EH (cell line): ENCODE measurements around the gene TMCC1.

Experiments
- DNase-seq: peaks from one replicate; pipeline ENCODE4 v3.0.0-alpha.2; 2015; ENCODE audit warnings: low read depth

The TMCC1 gene

DNA sequence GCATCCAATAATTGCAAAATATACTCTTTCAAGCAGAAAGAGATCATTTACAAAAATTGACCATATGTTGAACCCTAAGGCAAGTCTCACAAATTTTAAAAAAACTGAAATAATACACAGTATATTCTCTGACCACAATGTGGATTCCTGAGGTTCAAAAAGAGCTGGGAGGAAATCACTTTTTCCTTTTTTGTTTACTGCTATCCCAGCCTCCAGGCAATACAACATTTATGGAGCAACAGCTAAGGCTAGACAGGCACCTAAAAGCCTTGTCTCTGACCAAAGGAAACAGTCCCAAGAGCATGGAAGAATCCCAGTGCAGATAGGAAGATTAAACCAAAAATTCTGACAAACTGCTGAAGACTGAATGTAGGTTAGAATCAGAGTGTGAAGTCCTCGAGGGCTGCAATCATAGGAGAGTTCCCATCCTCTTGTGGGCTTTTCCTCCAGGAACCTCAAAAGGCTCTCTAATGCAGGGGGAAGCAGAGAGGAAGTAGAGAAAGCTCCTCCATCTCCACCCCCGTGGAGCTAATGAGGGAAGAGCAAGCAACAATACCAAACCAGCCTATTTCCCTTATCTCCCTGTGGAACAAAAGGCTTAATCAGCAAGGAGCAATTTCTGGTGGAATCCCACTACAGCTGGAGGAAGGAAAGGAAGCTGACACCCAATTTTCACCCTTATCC is 57.0 kb downstream of the TMCC1 start:
- DNase-seq, result peak; percentile 63

DNA sequence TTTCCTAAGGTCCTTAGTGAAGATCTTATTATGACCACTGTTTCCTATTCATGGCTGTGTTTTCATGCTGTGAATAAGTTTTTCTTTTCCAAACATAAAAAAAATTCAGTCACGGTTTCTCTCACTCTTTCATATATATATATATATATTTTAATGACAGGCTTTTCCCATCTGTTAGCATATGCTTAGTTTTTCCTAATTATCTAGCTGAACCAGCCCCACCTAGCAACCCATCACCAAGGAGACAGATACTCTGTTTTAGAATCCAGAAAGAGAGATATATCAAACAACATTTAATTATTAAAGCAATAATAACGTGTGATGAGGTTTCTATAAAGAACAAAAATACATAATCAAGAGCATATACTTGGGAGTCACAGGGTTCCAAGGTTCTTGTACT is 58.3 kb downstream of the TMCC1 start:
- DNase-seq, result no peak

DNA sequence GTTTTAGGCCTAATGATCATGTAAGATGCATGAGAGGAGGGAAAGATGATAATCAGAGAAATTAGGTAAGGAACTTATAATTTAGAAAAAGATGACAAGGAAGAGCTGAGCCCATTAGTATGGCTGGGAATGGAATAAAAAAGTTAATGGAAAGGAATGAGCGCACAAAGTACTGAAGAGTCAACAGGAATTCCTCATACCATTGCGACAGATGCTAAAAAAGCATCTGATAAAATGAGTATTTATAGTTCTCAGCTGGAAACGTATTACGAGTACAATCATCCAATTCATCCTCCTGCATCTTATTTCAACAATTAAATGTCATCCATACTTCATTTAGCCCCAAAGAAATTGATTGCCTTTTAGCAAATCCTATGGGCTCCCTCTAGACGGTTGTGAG is 58.9 kb downstream of the TMCC1 start:
- peak; percentile 36 for DNase-seq

DNA sequence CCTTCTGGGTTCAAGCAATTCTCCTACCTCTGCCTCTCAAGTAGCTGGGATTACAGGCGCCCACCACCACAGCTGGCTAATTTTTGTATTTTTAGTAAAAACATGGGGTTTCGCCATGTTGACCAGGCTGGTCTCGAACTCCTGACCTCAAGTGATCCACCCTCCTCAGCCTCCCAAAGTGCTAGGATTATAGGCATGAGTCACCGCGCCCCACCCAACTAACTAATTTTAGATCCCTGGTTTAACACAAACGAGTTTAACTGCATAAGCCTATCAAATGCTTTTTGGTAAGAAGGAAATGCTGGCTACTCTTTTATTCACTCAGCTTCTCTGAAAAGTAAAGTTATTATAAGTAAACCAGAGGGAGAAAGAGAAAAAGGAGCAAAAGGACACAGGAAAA is 61.6 kb downstream of the TMCC1 start:
- DNase-seq, result peak; percentile 52

DNA sequence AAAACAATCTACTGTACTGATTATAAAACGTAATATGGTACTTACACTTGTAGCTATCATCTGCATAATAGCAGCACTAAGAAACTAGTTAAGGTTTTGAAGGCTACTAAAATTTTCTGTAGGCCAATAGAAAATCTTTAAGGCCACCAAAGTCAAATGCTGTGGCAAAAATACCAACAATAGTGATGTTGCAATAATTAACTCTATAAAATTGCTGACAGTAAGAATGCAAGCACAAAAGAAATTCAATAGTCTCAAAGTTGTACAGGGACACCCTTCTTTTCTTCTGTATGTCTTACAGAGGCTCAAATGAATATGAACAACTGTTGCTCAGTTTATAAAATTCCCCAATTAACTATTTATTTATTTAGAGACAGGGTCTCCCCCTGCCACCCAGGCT is 62.0 kb downstream of the TMCC1 start:
- DNase-seq, result peak; percentile 16

DNA sequence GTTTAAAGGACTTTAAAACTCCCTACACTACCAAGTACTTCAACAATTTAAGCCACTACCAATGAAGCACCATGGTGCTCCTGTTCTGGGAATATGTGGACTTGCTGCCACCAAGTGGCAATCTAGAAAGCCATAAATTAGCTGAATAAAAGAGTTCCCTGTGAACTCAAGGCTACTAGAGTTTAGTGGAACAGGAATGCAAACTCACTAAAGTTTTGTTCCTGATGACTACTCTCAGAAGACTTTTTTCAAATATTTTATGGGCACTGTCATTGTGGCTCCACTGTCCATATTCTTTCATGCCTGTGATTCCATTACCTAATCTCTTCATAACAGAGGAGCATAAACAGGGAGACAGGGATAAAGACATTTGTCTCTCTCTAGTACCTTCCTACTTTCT is 63.9 kb downstream of the TMCC1 start:
- peak; percentile 97 for DNase-seq

DNA sequence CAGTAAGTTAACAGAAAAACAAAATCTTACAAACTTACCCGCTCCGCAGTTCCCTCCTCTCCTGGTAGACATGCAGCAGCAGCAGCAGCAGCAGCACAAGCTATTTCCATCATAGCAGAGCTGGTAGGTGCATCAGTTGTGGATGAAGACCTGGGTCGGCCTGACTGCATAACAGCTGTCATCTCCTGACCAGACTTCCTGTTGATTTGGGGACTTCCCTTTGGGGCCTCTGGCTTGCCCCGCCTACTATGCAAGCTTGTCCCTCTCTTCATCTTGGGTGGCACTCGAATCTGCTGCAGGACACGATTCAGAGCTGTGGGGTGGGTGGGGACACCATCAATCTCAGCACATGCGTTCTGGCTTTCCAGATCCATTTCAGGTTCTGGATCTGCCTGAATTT is 65.7 kb downstream of the TMCC1 start:
- DNase-seq, result no peak

DNA sequence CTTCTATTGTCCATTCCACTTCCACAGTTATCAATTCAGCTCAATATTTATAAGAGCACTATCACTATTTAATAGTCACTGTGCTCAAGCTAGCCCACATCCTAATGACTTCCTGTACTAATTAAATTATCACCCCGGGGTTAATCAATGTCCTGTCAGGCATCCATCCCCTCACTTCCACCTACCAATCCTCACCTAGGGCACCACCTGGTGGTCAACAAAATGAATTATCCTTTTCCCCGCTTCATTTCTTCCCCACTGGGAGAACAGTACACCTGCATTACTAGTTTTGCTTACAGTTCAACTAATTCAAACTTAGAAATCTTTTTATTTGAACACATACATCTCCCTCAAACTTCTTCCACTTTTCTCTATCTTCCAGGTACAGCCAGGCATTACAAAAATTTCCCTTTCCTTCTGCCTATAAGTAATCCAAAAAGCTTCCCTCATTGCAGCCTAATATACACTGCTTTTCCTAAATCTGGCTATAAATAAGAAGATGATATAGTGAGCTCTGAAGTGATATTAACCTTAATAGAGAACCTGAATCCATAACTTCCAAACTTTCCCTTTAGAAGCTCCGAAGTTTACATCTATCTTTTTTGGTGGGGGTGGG is 68.5 kb downstream of the TMCC1 start:
- DNase-seq, result peak; percentile 57

DNA sequence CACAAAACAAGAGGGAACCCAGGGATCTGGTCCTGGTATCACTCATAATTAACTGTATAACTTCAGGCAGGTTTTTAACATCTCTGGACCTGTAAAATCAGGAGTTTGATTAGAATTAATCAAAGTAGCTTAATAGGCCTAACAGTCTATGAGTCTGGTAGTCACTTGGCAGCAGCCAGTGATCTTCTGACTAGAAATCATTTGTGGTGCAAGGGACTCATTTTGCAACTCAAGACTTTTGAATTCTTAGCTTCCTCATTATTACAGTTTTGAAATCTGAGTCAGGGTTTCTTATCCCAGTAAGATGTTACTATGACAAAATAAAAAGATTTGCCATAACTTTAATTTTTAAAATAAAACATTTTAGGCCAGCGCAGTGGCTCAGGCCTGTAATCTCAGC is 70.8 kb downstream of the TMCC1 start:
- peak; percentile 47 for DNase-seq

DNA sequence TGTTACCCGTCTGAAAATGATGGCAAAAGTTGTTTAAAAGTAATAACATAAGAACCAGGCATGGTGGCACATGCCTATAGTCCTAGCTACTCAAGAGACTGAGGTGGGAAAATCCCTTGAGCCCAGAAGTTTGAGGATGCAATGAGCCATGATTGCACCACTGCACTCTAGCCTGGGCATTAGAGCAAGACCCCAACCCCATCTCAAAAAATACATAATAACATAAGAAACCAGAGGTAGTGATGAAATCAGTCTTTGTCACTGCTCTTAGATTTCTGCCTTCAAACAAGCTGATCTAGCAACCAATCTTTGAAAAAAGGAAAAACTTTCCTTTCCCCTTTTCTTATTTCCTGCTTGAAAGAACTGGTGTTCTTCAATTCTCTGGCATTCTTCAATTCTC is 71.3 kb downstream of the TMCC1 start:
- no peak for DNase-seq

DNA sequence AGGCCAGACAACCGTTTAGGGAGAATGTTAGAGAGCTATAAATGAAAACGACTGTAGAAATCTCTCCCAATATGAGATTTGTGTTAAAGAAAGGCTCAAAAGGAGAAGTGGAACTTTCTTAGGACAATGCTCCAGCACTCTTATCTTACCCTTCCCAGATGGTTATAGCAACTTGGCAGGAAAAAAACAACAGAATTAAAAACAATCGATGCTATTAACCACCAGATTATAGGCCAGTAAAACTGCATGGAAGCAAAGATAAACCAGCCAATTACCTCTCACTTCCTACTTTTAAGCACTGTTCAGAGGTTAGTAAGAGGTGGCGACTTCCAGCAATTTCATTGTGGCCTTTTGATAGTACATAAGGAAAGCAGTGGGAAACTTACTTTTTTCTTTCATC is 72.9 kb downstream of the TMCC1 start:
- no peak for DNase-seq

DNA sequence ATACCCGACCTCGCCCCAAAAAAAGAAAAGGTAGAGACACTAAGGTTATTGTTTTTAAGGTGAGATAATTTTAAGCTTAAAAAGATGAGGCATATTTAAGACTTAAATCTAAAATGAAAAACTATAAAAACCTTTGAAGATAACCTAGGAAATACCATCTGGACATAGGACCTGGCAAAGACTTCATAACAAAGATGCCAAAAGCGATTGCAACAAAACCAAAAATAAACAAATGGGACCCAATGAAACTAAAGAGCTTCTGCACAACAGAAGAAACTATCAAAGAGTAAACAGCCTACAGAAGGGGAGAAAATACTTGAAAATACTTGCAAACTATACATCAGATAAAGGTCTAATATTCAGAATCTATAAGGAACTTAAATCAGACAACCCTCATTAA is 80.9 kb downstream of the TMCC1 start:
- no peak for DNase-seq

DNA sequence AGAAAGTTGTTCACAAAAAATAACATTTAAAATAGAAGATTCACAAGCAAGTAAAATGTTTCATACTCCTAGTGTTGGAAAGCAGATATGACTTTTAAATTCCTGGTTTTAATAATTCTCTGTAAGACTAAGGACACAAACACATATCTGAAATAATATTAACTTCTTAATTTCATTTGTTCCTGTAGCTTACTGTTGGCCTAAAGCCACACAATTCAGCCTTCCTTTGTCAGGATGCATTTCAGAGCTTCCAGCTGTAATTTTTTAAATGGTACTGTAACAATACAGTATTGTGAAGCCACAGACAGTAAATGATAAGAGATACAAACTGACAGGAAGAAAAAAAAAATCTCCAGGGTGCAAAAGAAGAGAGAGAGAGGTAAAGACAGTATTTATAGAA is 84.2 kb downstream of the TMCC1 start:
- no peak for DNase-seq

DNA sequence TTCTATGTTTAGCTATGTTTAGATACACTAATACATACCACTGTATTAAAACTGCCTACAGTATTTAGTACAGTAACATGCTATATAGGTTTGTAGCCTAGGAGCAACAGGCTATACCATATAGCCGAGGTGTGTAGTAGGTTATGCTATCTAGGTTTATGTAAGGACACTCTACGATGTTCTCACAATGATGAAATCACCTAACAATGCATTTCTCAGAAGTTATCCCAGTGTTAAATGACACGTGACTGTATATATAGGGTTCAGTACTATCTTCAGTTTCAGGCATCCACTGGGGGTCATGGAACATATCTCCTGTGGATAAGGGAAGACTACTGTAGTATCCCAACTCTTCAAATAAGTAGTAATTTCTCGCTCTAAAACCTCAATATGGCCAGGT is 97.4 kb downstream of the TMCC1 start:
- DNase-seq, result no peak

DNA sequence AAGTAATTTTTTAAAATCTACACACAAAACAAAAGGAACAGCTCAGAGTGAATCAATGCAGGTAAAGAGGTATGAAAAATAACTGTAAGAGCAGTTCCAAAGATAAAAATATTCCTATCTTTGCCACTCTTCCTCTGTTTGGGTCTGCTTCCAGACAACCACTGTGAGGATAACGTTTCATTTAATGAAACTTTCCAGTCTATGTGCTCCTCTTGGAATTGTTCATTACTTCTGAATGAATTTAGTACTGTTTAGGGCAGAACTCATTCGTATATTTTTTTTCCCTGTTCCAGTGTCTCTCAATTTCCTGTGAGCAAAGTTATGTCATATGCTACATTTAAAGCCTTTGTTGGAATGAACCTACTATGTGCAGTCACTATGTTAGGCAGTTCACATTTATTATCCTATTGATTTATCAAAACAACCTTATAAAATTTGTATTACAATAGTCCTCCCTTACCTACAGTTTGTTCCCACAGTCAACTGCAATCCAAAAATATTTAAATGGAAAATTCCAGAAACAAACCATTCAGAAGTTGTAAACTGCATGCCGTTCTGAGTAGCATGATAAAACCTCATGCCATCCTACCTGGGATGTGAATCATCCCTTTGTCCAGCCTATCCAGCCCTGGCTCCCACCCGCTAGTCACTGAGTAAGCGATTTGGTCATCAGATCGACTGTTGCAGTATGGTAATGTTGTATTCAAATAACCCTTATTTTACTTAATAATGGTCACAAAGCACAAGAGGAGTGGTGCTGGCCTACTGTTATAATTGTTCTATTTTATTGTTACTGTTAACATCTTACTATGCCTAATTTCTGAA is 98.1 kb downstream of the TMCC1 start:
- DNase-seq, result peak; percentile 51

DNA sequence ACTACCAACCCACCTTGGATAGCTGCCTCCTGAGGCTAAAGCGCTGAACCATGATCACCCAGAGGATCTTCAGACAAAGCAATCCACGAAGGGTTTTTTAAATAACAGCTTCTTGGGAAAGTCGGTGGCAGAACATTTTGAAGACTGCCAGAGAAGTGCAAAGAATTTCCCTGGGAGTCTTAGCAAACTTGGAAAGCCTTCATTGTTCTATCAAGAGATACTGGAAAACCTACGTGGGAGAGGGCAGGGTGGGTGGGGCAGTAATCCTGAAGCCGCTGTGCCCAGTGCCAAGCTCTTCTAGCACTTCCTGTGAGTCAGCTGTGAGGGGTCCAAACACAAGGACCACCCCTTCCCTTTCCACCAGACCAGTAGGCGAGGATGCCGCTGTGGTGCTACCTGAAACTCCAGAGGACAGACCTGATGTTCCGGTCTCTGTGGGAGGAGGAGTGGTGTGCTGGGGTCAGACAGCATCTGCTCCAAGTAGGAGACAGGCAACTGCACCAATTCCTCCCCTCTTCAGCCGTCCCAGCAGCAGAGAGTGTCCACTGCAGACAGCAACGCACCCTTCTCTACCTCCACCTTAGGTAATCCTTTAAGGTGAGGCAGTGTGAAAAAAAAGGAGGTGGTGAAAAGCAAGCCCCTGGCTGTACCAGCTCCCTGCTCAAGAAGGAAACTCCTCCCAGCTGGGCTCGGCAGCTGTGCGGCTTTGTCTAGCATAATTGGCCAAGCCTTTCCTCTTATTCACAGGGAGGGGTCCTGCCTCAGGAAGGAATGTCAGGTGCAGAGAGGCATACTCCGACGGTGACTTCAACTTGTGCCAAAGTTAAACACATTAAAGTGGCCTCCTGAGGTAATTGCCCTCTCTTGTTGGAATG is 99.0 kb downstream of the TMCC1 start:
- DNase-seq, result no peak

DNA sequence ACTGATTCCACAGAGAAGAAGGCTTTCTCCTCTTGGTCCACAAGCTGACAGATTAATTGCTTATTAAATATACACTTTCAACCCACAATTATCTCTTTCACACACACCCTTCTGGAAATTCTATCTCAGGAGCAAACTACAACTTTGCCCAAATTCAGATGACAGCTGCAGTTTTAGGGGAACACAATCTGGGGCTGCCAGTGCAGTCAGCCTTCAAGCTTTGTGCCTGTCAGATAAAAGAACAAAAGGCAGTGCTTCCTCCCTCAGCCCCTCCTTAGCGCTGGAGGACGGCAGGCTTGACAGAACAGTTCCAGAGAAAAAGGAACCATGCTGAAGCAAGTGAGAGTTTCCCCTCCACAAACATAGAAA is 99.6 kb downstream of the TMCC1 start:
- no peak for DNase-seq

DNA sequence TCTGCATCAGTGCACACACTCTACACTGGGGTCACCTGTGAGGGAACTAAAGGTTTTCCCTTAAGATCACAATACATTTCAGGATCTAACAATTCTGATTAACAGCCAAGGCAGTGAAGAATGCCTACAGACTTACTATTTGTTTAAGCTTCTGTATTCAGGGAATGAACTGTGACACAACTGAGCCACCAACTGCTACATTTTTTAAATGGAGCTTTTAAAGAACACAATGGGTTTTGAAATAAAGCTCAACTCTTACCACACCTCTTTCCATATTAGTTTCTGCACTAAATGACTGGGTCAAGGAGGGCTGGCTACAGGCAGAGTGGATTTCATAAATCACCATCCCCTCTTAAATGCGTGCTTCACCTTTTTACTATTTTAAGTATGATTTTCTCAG is 100.2 kb downstream of the TMCC1 start:
- DNase-seq, result peak; percentile 28

DNA sequence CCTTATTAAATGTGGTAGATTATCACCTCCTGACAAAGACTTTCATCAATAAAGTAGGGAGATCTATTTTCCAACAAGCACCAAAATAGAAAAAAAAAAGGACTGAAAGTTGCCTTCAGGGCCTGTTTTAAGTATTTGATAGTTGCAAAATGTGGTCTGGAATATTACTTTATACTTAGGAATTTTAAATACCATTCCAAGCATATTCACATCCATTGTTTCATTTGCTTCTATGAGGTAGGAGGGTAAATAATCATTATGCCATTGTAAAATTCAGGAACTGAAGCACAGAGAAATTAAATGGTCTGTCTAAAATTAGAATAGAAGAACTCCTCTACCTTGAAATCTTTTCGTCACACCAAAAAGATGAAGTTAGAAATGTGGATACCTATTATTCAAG is 110.0 kb downstream of the TMCC1 start:
- peak; percentile 69 for DNase-seq

DNA sequence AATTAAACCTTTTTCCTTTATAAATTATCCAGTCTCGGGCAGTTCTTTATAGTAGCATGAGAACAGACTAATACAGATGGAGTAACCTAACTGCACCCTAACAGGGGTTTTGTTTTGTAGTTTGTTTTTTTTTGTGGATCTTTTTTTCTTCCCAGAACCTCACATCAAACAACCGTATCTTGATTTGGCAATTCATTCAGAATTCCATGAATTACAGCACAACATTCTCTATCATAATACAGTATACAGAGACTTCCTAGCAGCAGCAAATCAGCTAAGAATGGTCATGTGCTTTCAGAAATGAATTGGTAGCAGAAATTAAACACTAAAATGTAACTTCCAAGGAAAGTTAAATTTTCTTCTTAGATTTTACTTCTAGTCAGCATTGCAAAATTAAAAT is 114.6 kb downstream of the TMCC1 start:
- no peak for DNase-seq

DNA sequence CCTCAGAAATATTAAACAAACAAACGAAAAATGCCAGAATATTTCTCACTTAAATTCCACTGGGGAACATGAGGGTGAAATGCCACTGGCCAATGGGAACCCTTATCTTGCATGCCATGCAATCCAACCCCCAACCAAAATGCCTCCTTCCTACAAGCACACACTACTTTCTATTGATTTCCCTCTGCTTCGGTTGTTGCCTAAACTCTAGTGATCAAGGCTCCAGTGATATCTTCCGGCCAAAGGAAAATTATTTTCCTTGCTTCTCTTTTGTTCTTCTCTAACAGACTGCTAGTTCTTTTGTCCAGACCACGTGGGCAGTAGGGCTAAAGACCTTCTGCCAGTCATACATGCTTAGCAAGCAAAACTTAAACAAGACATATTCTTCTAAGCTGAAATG is 115.7 kb downstream of the TMCC1 start:
- DNase-seq, result peak; percentile 59

DNA sequence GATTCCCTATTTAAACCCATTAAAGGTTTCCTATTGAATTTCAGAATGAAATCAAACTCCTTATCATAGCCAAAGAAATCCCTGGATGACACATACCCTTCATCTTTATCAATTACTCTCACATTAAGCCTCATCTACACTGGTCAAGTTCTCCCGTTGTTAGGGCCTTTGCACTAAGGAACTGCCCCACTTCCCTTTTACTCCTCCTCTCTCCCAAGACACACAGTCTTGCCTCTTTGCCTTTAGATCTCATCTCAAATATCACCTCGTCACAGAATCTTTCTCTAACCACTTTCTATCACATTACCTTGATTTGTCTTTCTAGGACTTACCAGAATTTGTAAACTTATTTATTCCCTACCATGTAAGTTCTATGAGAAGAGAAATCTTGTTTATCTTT is 117.6 kb downstream of the TMCC1 start:
- no peak for DNase-seq
